Neural cell (in vitro differentiated cells): ENCODE results near the gene CARD18. TPM values are rescaled to one million over a fixed set of nuclear protein-coding genes. Genes with fewer than 3 reads are reported as not detected.
"Not testable (repeated sequence)": the region's sequence is repeated elsewhere in the genome, so short reads cannot be mapped to it uniquely, and the experiment has no call there.

ENCODE experiments used
- H2AFZ ChIP-seq: fragments of 200-600, 300-800 bp; sonication (generic), shearing (Covaris generic); 2 replicates; pipeline ENCODE4 v1.6.0; 2014; ENCODE audit warnings: low read depth, mild to moderate bottlenecking, antibody characterized with exemption, low read length, moderate library complexity
- H3F3A ChIP-seq: fragments of 200-600 bp; shearing (Covaris generic); 2 replicates; pipeline ENCODE4 v1.6.1; 2016; ENCODE audit warnings: mild to moderate bottlenecking, moderate library complexity, mixed read lengths, antibody characterized with exemption, low read length; ENCODE audit not compliant: insufficient read depth, poor library complexity, severe bottlenecking
- H3K27ac ChIP-seq: fragments of 200-600, 300-800 bp; sonication (generic), shearing (Covaris generic); 2 replicates; pipeline ENCODE4 v1.5.1; 2014; ENCODE audit warnings: mild to moderate bottlenecking, low read length, moderate library complexity
- H3K27me3 ChIP-seq: fragments of 300-800, 200-600 bp; sonication (generic), shearing (Covaris generic); 2 replicates; pipeline ENCODE4 v1.6.0; 2014; ENCODE audit warnings: mild to moderate bottlenecking, low read depth, low read length, moderate library complexity; ENCODE audit not compliant: insufficient read depth
- H3K36me3 ChIP-seq: fragments of 300-800, 200-600 bp; sonication (generic), shearing (Covaris generic); 2 replicates; pipeline ENCODE4 v1.5.1; 2014; ENCODE audit warnings: mild to moderate bottlenecking, antibody characterized with exemption, low read length, moderate library complexity; ENCODE audit not compliant: insufficient read depth
- H3K4me2 ChIP-seq: fragments of 300-800, 200-600 bp; sonication (generic), shearing (Covaris generic); 2 replicates; pipeline ENCODE4 v1.6.0; 2014; ENCODE audit warnings: mild to moderate bottlenecking, low read length
- H3K4me3 ChIP-seq: fragments of 300-800, 200-600 bp; sonication (generic), shearing (Covaris generic); 2 replicates; pipeline ENCODE4 v1.5.1; 2014; ENCODE audit warnings: mild to moderate bottlenecking, low read length, moderate library complexity
- H3K79me2 ChIP-seq: fragments of 200-600 bp; shearing (Covaris generic); replicated peaks from 2 replicates; pipeline ENCODE4 v1.6.0; 2014; ENCODE audit warnings: mild to moderate bottlenecking, low read length, moderate library complexity; ENCODE audit not compliant: insufficient read depth
- H3K9ac ChIP-seq: fragments of 300-800, 200-600 bp; sonication (generic), shearing (Covaris generic); 2 replicates; pipeline ENCODE4 v1.6.1; 2016; ENCODE audit warnings: mild to moderate bottlenecking, low read length, mixed read lengths
- H3K9me2 ChIP-seq: fragments of 200-600 bp; shearing (Covaris generic); 2 replicates; pipeline ENCODE4 v1.6.1; 2016; ENCODE audit warnings: mild to moderate bottlenecking, low read length, mixed read lengths; ENCODE audit not compliant: insufficient read depth
- H3K9me3 ChIP-seq: fragments of 200-600, 300-800 bp; sonication (generic), shearing (Covaris generic); 2 replicates; pipeline ENCODE4 v1.6.1; 2016; ENCODE audit warnings: mild to moderate bottlenecking, mixed run types, low read length, moderate library complexity, mixed read lengths
- H4K20me1 ChIP-seq: fragments of 200-600 bp; shearing (Covaris generic); 2 replicates; pipeline ENCODE4 v1.6.1; 2016; ENCODE audit warnings: mild to moderate bottlenecking, mixed run types; ENCODE audit not compliant: insufficient read depth
- EP300 ChIP-seq: fragments of 450-650 bp; conservative IDR thresholded peaks from 2 replicates; pipeline ENCODE4 v1.6.1; 2014; ENCODE audit warnings: antibody characterized with exemption, mild to moderate bottlenecking, moderate library complexity; ENCODE audit not compliant: poor library complexity, severe bottlenecking
- EZH2 ChIP-seq: fragments of 200-600, 300-800 bp; shearing (Covaris generic), sonication (generic); IDR thresholded peaks from 2 replicates; pipeline ENCODE4 v1.6.1; 2014; ENCODE audit warnings: antibody characterized with exemption, low read length, borderline replicate concordance, mild to moderate bottlenecking; ENCODE audit not compliant: insufficient read depth, poor library complexity, severe bottlenecking
- MXI1 ChIP-seq: fragments of 450-650 bp; conservative IDR thresholded peaks from 2 replicates; pipeline ENCODE4 v1.6.1; 2014; ENCODE audit warnings: antibody characterized with exemption, mild to moderate bottlenecking; ENCODE audit not compliant: poor library complexity, severe bottlenecking
- POLR2AphosphoS5 ChIP-seq: IDR thresholded peaks from 2 replicates; pipeline ENCODE4 v1.6.1; 2012
- RAD21 ChIP-seq: fragments of 450-650 bp; conservative IDR thresholded peaks from 2 replicates; pipeline ENCODE4 v1.6.1; 2014; ENCODE audit warnings: antibody characterized with exemption, mild to moderate bottlenecking, moderate library complexity
- SMC3 ChIP-seq: fragments of 450-650 bp; conservative IDR thresholded peaks from 2 replicates; pipeline ENCODE4 v1.6.1; 2014; ENCODE audit warnings: antibody characterized with exemption, mild to moderate bottlenecking, moderate library complexity; ENCODE audit not compliant: poor library complexity
- TAF1 ChIP-seq: IDR thresholded peaks from 2 replicates; pipeline ENCODE4 v1.6.1; 2012; ENCODE audit warnings: low read depth
- polyA plus RNA-seq: library from polyadenylated mRNA; depleted of rRNA; stranded (reverse); fragments of >200 nt; gene quantifications from 2 replicates; pipeline ENCODE4 v1.2.3, GENCODE V29; 2014
- TF ChIP-seq, protein P1 (sequence below): IDR thresholded peaks from 2 replicates; pipeline ENCODE4 v1.6.1; 2012; ENCODE audit warnings: borderline replicate concordance
- TF ChIP-seq, protein P2 (sequence below): fragments of 450-650 bp; IDR thresholded peaks from 2 replicates; pipeline ENCODE4 v1.5.1; 2014; ENCODE audit warnings: antibody characterized with exemption, mild to moderate bottlenecking, moderate library complexity; ENCODE audit not compliant: poor library complexity, severe bottlenecking

The CARD18 gene
- polyA plus RNA-seq, 1 donor from 2014 or later = not detected

DNA sequence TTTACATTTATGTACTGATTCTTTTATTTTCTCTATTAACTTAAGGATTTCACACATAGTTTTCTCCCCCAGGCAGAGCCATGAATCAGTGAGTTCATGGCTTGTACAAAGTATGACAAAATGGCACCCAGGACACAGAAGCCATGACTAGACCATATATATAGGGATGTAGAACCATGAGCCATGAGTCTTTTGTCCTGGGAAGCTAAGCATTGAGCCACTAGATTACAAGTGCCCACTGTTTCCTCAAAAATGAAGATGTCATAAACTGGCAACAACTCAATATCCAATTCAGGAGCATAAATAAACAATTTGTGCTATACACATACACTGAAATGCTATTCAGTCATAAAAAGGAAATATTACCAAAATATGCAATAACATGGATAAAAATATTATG lies 36.2 kb downstream of the CARD18 start:
- no peaks in the 10 kb centered on the region for H3K9me3 ChIP-seq
- no peak for TF ChIP-seq TAF1
- TF ChIP-seq MXI1 = no peak
- TF ChIP-seq EZH2 = no peak
- no peak for TF ChIP-seq POLR2AphosphoS5
- TF ChIP-seq EP300 = no peak
- TF ChIP-seq, protein P1, sequence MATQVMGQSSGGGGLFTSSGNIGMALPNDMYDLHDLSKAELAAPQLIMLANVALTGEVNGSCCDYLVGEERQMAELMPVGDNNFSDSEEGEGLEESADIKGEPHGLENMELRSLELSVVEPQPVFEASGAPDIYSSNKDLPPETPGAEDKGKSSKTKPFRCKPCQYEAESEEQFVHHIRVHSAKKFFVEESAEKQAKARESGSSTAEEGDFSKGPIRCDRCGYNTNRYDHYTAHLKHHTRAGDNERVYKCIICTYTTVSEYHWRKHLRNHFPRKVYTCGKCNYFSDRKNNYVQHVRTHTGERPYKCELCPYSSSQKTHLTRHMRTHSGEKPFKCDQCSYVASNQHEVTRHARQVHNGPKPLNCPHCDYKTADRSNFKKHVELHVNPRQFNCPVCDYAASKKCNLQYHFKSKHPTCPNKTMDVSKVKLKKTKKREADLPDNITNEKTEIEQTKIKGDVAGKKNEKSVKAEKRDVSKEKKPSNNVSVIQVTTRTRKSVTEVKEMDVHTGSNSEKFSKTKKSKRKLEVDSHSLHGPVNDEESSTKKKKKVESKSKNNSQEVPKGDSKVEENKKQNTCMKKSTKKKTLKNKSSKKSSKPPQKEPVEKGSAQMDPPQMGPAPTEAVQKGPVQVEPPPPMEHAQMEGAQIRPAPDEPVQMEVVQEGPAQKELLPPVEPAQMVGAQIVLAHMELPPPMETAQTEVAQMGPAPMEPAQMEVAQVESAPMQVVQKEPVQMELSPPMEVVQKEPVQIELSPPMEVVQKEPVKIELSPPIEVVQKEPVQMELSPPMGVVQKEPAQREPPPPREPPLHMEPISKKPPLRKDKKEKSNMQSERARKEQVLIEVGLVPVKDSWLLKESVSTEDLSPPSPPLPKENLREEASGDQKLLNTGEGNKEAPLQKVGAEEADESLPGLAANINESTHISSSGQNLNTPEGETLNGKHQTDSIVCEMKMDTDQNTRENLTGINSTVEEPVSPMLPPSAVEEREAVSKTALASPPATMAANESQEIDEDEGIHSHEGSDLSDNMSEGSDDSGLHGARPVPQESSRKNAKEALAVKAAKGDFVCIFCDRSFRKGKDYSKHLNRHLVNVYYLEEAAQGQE = no peak
- no peak for TF ChIP-seq RAD21
- TF ChIP-seq, protein P2, sequence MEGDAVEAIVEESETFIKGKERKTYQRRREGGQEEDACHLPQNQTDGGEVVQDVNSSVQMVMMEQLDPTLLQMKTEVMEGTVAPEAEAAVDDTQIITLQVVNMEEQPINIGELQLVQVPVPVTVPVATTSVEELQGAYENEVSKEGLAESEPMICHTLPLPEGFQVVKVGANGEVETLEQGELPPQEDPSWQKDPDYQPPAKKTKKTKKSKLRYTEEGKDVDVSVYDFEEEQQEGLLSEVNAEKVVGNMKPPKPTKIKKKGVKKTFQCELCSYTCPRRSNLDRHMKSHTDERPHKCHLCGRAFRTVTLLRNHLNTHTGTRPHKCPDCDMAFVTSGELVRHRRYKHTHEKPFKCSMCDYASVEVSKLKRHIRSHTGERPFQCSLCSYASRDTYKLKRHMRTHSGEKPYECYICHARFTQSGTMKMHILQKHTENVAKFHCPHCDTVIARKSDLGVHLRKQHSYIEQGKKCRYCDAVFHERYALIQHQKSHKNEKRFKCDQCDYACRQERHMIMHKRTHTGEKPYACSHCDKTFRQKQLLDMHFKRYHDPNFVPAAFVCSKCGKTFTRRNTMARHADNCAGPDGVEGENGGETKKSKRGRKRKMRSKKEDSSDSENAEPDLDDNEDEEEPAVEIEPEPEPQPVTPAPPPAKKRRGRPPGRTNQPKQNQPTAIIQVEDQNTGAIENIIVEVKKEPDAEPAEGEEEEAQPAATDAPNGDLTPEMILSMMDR = no peak
- no peak for TF ChIP-seq SMC3
- H3K27ac ChIP-seq = no peak overlapping the region
- H3K9me2 ChIP-seq = no peaks in the 10 kb centered on the region
- no peaks in the 10 kb centered on the region for H3K79me2 ChIP-seq
- H2AFZ ChIP-seq = no peak overlapping the region
- H3K4me2 ChIP-seq = no peak overlapping the region
- H3F3A ChIP-seq = no peaks in the 10 kb centered on the region
- no peak overlapping the region for H3K9ac ChIP-seq
- no peak overlapping the region for H3K4me3 ChIP-seq
- no peaks in the 10 kb centered on the region for H4K20me1 ChIP-seq
- H3K27me3 ChIP-seq = no peaks in the 10 kb centered on the region
- H3K36me3 ChIP-seq = no peaks in the 10 kb centered on the region

DNA sequence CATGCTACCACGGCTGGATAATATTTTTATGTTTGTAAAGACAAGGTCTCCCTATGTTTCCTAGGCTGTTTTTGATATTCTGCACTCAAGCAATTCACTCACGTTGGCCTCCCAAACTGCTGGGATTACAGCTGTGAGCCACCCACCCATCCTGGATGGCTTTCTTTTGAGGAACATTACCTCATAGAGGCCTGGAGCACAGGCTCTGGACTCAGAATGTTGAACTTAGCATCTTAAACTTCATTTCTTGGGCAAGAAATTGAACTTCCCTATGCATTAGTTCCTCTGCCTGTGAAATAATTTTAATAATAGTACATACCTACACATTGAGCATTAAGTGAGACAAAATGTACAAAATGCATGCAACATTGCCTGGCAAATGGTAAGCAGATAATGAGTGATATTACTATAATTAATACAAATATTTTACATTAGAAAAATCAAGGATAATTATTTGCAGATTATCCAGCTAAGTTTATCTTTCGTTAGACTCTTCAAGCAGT lies 37.4 kb downstream of the CARD18 start:
- H3K27me3 ChIP-seq = not testable (repeated sequence)

More for the DNA sequence above, 37.4 kb downstream of the CARD18 start:
- H3K9me3 ChIP-seq, H3K4me3 ChIP-seq, H3K9me2 ChIP-seq, H3K79me2 ChIP-seq, H3K36me3 ChIP-seq, H3K9ac ChIP-seq, H2AFZ ChIP-seq, H3K4me2 ChIP-seq, H3K27ac ChIP-seq, H3F3A ChIP-seq, H4K20me1 ChIP-seq: not testable (repeated sequence)
